GM18870 (cell line): ENCODE measurements around the gene SMTN.

ENCODE experiments used
- ATAC-seq: cut with Tn5 transposase; IDR thresholded peaks from one replicate; pipeline ENCODE4 v1.9.1; 2021; ENCODE audit warnings: moderate library complexity; ENCODE audit not compliant: unreplicated experiment

SMTN gene

GRCh38 chr22:31148953-31149627, 68.0 kb downstream of the SMTN start:
- ATAC-seq = no peak

GRCh38 chr22:31150615-31151014, 69.5 kb downstream of the SMTN start:
- no peak for ATAC-seq

- no peak for ATAC-seq
Observed at GRCh38 chr22:31151872-31152271, 70.8 kb downstream of the SMTN start.

GRCh38 chr22:31153357-31153756, 72.2 kb downstream of the SMTN start:
- ATAC-seq = no peak
